GM19023 (cell line): Measurements from ENCODE around the gene MEF2A.
A peak's percentile ranks its signal among the peaks of the same experiment; 100 is the strongest.
"Not testable (repeated sequence)": the region's sequence is repeated elsewhere in the genome, so short reads cannot be mapped to it uniquely, and the experiment has no call there.

Source experiments
- ATAC-seq: cut with Tn5 transposase; IDR thresholded peaks from one replicate; pipeline ENCODE4 v1.9.1; 2021; ENCODE audit warnings: mild to moderate bottlenecking, moderate library complexity; ENCODE audit not compliant: unreplicated experiment

The MEF2A gene

GRCh38 chr15:99726333-99726732, 160.5 kb downstream of the MEF2A start:
- no peak for ATAC-seq

GRCh38 chr15:99727330-99727729, 161.5 kb downstream of the MEF2A start:
- ATAC-seq, result no peak

GRCh38 chr15:99727733-99728132, 161.9 kb downstream of the MEF2A start:
- ATAC-seq, result no peak

- no peak for ATAC-seq
Measured at GRCh38 chr15:99728916-99729315, 163.1 kb downstream of the MEF2A start.

GRCh38 chr15:99729327-99729726, 163.5 kb downstream of the MEF2A start:
- ATAC-seq, result no peak

GRCh38 chr15:99729920-99730319, 164.1 kb downstream of the MEF2A start:
- ATAC-seq, result no peak

GRCh38 chr15:99731336-99732123, 165.7 kb downstream of the MEF2A start:
- no peak for ATAC-seq

GRCh38 chr15:99732124-99732750, 166.5 kb downstream of the MEF2A start:
- no peak for ATAC-seq

GRCh38 chr15:99732751-99733267, 167.0 kb downstream of the MEF2A start:
- ATAC-seq, result peak; percentile 32

- peak; percentile 99 for ATAC-seq
Measured at GRCh38 chr15:99733268-99734039, 167.7 kb downstream of the MEF2A start, which contains the start of gene LYSMD4. LYSMD4 (minus strand) TSS chr15:99733437; CDS start chr15:99731999, 1,438 bp downstream.

- ATAC-seq, result not testable (repeated sequence)
Measured at GRCh38 chr15:99734040-99734291, 168.2 kb downstream of the MEF2A start.

- ATAC-seq, result no peak
Measured at GRCh38 chr15:99734575-99734974, 168.8 kb downstream of the MEF2A start.

GRCh38 chr15:99735868-99736267, 170.1 kb downstream of the MEF2A start:
- no peak for ATAC-seq

GRCh38 chr15:99736702-99737101, 170.9 kb downstream of the MEF2A start:
- ATAC-seq, result no peak

GRCh38 chr15:99738021-99738847, 172.4 kb downstream of the MEF2A start:
- no peak for ATAC-seq

GRCh38 chr15:99741835-99742234, 176.1 kb downstream of the MEF2A start:
- ATAC-seq, result no peak

GRCh38 chr15:99744142-99744541, 178.4 kb downstream of the MEF2A start:
- ATAC-seq, result no peak

GRCh38 chr15:99745370-99746086, 179.7 kb downstream of the MEF2A start:
- no peak for ATAC-seq

- no peak for ATAC-seq
Measured at GRCh38 chr15:99749386-99749785, 183.6 kb downstream of the MEF2A start.

GRCh38 chr15:99750326-99750725, 184.5 kb downstream of the MEF2A start:
- ATAC-seq, result not testable (repeated sequence)
